Fibroblast of lung (primary cell): ENCODE measurements around the gene DIS3L. TPM values are rescaled to one million over a fixed set of nuclear protein-coding genes. Genes with fewer than 3 reads are reported as not detected.

Experiments
- DNase-seq, 2 donors: peaks; one replicate each; pipeline versions ENCODE4 v3.0.0 to v3.0.0-alpha.2; 2010; ENCODE audit warnings: low read depth in 2 of 2
- H2AFZ ChIP-seq: 2 replicates; pipeline ENCODE4 v1.5.1; 2012; ENCODE audit warnings: low read length, control low read depth, inconsistent platforms
- H3K27ac ChIP-seq: 2 replicates; pipeline ENCODE4 v1.5.1; 2011; ENCODE audit warnings: low read length, control low read depth; ENCODE audit not compliant: insufficient read depth
- H3K27me3 ChIP-seq: 2 replicates; pipeline ENCODE4 v1.5.1; 2011; ENCODE audit warnings: mild to moderate bottlenecking, low read length; ENCODE audit not compliant: control insufficient read depth, insufficient read depth
- H3K36me3 ChIP-seq: 2 replicates; pipeline ENCODE4 v1.5.1; 2011; ENCODE audit warnings: low read length; ENCODE audit not compliant: control insufficient read depth, insufficient read depth
- H3K4me1 ChIP-seq: 2 replicates; pipeline ENCODE4 v1.5.1; 2011; ENCODE audit warnings: low read length; ENCODE audit not compliant: control insufficient read depth, insufficient read depth; ENCODE audit errors: extremely low read depth
- H3K4me2 ChIP-seq: 2 replicates; pipeline ENCODE4 v1.5.1; 2011; ENCODE audit warnings: low read length, control low read depth; ENCODE audit not compliant: insufficient read depth; ENCODE audit errors: extremely low read depth
- H3K4me3 ChIP-seq, 4 experiments: fragments of 200-600 bp in 1 of 4; sonication (generic) in 1 of 4; replicated peaks in 1 of 4; 2 replicates each; pipeline ENCODE4 v1.5.1; 2011 to 2016; ENCODE audit warnings: low read length in 4 of 4, low read depth in 3 of 4, mild to moderate bottlenecking in 3 of 4, control low read depth in 2 of 4, inconsistent platforms in 1 of 4, mixed read lengths in 1 of 4; ENCODE audit not compliant: insufficient read depth in 1 of 4; ENCODE audit errors: control extremely low read depth in 1 of 4
- H3K79me2 ChIP-seq: 2 replicates; pipeline ENCODE4 v1.5.1; 2012; ENCODE audit warnings: mild to moderate bottlenecking, low read length, inconsistent platforms; ENCODE audit not compliant: control insufficient read depth, insufficient read depth
- H3K9ac ChIP-seq: 2 replicates; pipeline ENCODE4 v1.5.1; 2011; ENCODE audit warnings: mild to moderate bottlenecking, low read length, control low read depth; ENCODE audit not compliant: insufficient read depth
- H3K9me3 ChIP-seq: 2 replicates; pipeline ENCODE4 v1.5.1; 2012; ENCODE audit warnings: low read depth, low read length; ENCODE audit not compliant: control insufficient read depth, insufficient read depth
- H4K20me1 ChIP-seq: 2 replicates; pipeline ENCODE4 v1.5.1; 2011; ENCODE audit warnings: low read length; ENCODE audit not compliant: control insufficient read depth, insufficient read depth; ENCODE audit errors: extremely low read depth
- CTCF ChIP-seq, 2 donors: IDR thresholded peaks in 1 of 2; conservative IDR thresholded peaks in 1 of 2; 1 replicate in 1 of 2; 2 replicates in 1 of 2; pipeline ENCODE4 v1.5.1; 2011 to 2012; ENCODE audit warnings: low read length in 2 of 2, control low read depth in 1 of 2, inconsistent platforms in 1 of 2, low read depth in 1 of 2, mild to moderate bottlenecking in 1 of 2
- EZH2 ChIP-seq: IDR thresholded peaks from 2 replicates; pipeline ENCODE4 v1.5.1; 2012; ENCODE audit warnings: low read length, control low read depth, mild to moderate bottlenecking; ENCODE audit errors: missing control alignments
- polyA plus RNA-seq, 2 donors: library from polyadenylated mRNA; depleted of rRNA in 1 of 2; stranded (reverse) in 1 of 2; unstranded in 1 of 2; fragments of >200 nt; gene quantifications; 2 replicates each; pipeline ENCODE4 v1.2.1, GENCODE V29; 2011 to 2012; ENCODE audit warnings: missing spikeins in 1 of 2
- total RNA-seq: library from RNA; depleted of rRNA; stranded (reverse); fragments of >200 nt; gene quantifications from 2 replicates; pipeline ENCODE4 v1.2.1, GENCODE V29; 2014

Gene DIS3L
- total and polyA plus RNA-seq, 2 donors (not counting 1 experiment from before 2014, with no cell fraction given): 11.2 to 25.1 TPM

GRCh38 chr15:66287461-66288057, 5.8 kb upstream of the DIS3L start:
- H2AFZ ChIP-seq: no peak overlapping the region
- no peaks in the 10 kb centered on the region for H3K36me3 ChIP-seq
- no peak overlapping the region for H3K27ac ChIP-seq
- peak in 1 of 2 donors; percentile 50 for DNase-seq
- no peak overlapping the region for H3K4me3 ChIP-seq
- TF ChIP-seq EZH2 (no peak), CTCF (conservative IDR thresholded peaks at IDR 0.05 in 1 of 2, IDR thresholded peaks at IDR 0.05 in 1 of 2; ENCODE audit: low read depth in 1 of 2, low read length in 2 of 2) (peak in 1 of 2 donors; percentile 49)
- no peaks in the 10 kb centered on the region for H4K20me1 ChIP-seq
- no peak overlapping the region for H3K4me2 ChIP-seq
- H3K27me3 ChIP-seq: no peaks in the 10 kb centered on the region
- no peaks in the 10 kb centered on the region for H3K79me2 ChIP-seq
- H3K4me1 ChIP-seq: peaks cover 4% of the 10 kb centered on the region
- H3K9me3 ChIP-seq: no peaks in the 10 kb centered on the region
- H3K9ac ChIP-seq: no peak overlapping the region

- no peaks in the 10 kb centered on the region for H3K79me2 ChIP-seq
- H3K27ac ChIP-seq: no peak overlapping the region
- no peak for DNase-seq
- H3K4me2 ChIP-seq: no peak overlapping the region
- no peaks in the 10 kb centered on the region for H4K20me1 ChIP-seq
- no peaks in the 10 kb centered on the region for H3K36me3 ChIP-seq
- no peak overlapping the region for H3K9ac ChIP-seq
- no peak overlapping the region for H2AFZ ChIP-seq
- H3K27me3 ChIP-seq: no peaks in the 10 kb centered on the region
- peaks cover 4% of the 10 kb centered on the region for H3K4me1 ChIP-seq
- TF ChIP-seq CTCF (conservative IDR thresholded peaks at IDR 0.05 in 1 of 2, IDR thresholded peaks at IDR 0.05 in 1 of 2; ENCODE audit: low read depth in 1 of 2, low read length in 2 of 2) (no peak), EZH2 (no peak)
- H3K9me3 ChIP-seq: no peaks in the 10 kb centered on the region
- no peak overlapping the region for H3K4me3 ChIP-seq
These were observed 5.3 kb upstream of the DIS3L start for GRCh38 chr15:66288093-66288492.

- H3K4me3 ChIP-seq: no peak overlapping the region
- DNase-seq: peak in 1 of 2 donors; percentile 75
- no peaks in the 10 kb centered on the region for H3K36me3 ChIP-seq
- H3K27me3 ChIP-seq: no peaks in the 10 kb centered on the region
- no peak overlapping the region for H3K9ac ChIP-seq
- H3K79me2 ChIP-seq: no peaks in the 10 kb centered on the region
- H3K4me2 ChIP-seq: peak overlapping the region; percentile 32
- no peaks in the 10 kb centered on the region for H3K9me3 ChIP-seq
- no peak overlapping the region for H2AFZ ChIP-seq
- TF ChIP-seq CTCF (conservative IDR thresholded peaks at IDR 0.05 in 1 of 2, IDR thresholded peaks at IDR 0.05 in 1 of 2; ENCODE audit: low read depth in 1 of 2, low read length in 2 of 2) (no peak), EZH2 (no peak)
- H3K4me1 ChIP-seq: peaks cover 4% of the 10 kb centered on the region
- H3K27ac ChIP-seq: no peak overlapping the region
- no peaks in the 10 kb centered on the region for H4K20me1 ChIP-seq
These were observed 4.7 kb upstream of the DIS3L start for GRCh38 chr15:66288551-66289185.
